PFSK-1 (cell line): Measurements from ENCODE around the gene KCNJ13.

Experiments
- POLR2AphosphoS5 ChIP-seq: IDR thresholded peaks from 2 replicates; pipeline ENCODE4 v1.6.1; 2012; ENCODE audit warnings: low read depth, mild to moderate bottlenecking, control low read depth, low read length, moderate library complexity
- SIN3A ChIP-seq: IDR thresholded peaks from 2 replicates; pipeline ENCODE4 v1.6.1; 2012; ENCODE audit warnings: mild to moderate bottlenecking, low read length, moderate library complexity, borderline replicate concordance; ENCODE audit not compliant: insufficient read depth

DNA sequence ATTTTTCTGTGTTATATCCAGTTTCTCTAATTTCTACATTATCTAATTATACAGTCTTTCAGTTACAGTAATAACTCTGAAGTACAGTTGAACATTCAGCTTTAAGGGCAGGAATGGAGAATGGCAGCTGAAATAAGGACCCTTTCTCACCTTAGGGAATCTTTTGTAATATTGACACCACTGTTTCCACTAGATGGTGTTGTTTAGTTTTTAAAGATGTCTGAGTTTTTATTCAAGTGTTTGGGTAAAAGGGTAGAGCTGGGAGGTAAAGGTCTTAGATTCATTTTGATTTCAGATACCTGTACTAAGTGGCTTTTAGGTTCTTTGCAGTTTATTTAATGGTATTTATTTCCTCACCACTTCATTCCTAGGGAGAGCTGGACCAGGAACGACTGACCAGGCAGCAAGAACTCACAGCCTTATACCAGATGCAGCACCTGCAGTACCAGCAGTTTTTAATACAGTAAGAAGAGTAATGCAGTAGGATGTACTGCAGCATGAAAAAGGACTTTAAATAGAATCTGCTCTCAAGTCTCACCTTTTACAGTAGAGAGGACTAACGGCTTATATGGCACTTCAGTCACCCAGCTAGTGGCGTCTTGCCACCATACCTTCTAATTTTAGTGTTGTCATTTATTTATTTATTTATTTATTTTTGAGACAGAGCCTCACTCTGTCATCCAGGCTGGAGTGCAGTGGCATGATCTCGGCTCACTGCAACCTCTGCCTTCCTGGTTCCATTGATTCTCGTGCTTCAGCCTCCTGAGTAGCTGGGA lies 33.2 kb upstream of the KCNJ13 start:
- no peak for TF ChIP-seq POLR2AphosphoS5
- TF ChIP-seq SIN3A, result no peak
